Testis (tissue), 3 donors: ENCODE results near the gene LHX3. TPM values are rescaled to one million over a fixed set of nuclear protein-coding genes. Genes with fewer than 3 reads are reported as not detected.
A peak's percentile ranks its signal among the peaks of the same experiment; 100 is the strongest.

Source experiments
- DNase-seq: peaks from one replicate; pipeline ENCODE4 v3.0.0-alpha.2; 2019
- H3K27ac ChIP-seq, 2 donors: fragments of 200-600 bp; sonication (generic); one replicate each; pipeline ENCODE4 v1.5.1; 2019
- H3K27me3 ChIP-seq: fragments of 200-600 bp; sonication (generic); one replicate; pipeline ENCODE4 v1.5.1; 2019
- H3K36me3 ChIP-seq: fragments of 200-600 bp; sonication (generic); one replicate; pipeline ENCODE4 v1.5.1; 2017; ENCODE audit warnings: low read depth; ENCODE audit errors: missing control alignments
- H3K4me1 ChIP-seq: fragments of 200-600 bp; sonication (generic); one replicate; pipeline ENCODE4 v1.5.1; 2019
- H3K4me3 ChIP-seq, 2 donors: fragments of 200-600 bp; sonication (generic); one replicate each; pipeline ENCODE4 v1.5.1; 2017 to 2019
- H3K9me3 ChIP-seq: fragments of 200-600 bp; sonication (generic); one replicate; pipeline ENCODE4 v1.5.1; 2017
- POLR2A ChIP-seq: fragments of 450-650 bp; IDR thresholded peaks from one replicate; pipeline ENCODE4 v1.6.1; 2017; ENCODE audit warnings: antibody characterized with exemption, mild to moderate bottlenecking, moderate library complexity
- WGBS, 2 donors: methylation state at CpG; one replicate each; pipeline ENCODE4 v1.1.5; 2018; 5-methylcytosine and 5-hydroxymethylcytosine counted together
- intact Hi-C: fragments of 100-400 bp; cut with DNase I; formaldehyde crosslinking; loops from one replicate; pipeline ENCODE4 v1.15.1; 2023; ENCODE audit warnings: low total_unique reads
- polyA plus RNA-seq: library from polyadenylated mRNA; stranded (reverse); fragments of 350-450 nt; fragmentation: Illumina TruSeq; extraction: RNeasy Lipid Tissue Mini Kit (QIAGEN cat#74804); gene quantifications from one replicate; pipeline ENCODE4 v1.2.3, GENCODE V29; 2014; ENCODE audit warnings: low read depth, low replicate concordance; ENCODE audit not compliant: insufficient read depth
- total RNA-seq, 2 donors: library from RNA; depleted of rRNA; stranded (reverse); fragments of >200 nt; gene quantifications; one replicate each; pipeline ENCODE4 v1.2.3, GENCODE V29; 2016
- TF ChIP-seq, protein P1 (sequence below), 3 experiments: fragments of 450-650 bp in 2 of 3; fragments of 200-600 bp in 1 of 3; sonication (generic) in 1 of 3; IDR thresholded peaks; one replicate each; pipeline ENCODE4 v1.5.1; 2016 to 2019; ENCODE audit warnings: antibody characterized with exemption in 3 of 3, mild to moderate bottlenecking in 2 of 3, moderate library complexity in 1 of 3

The LHX3 gene
- total and polyA plus RNA-seq, 3 donors from 2014 or later, result 0.55 to 0.62 TPM; not detected in 1

- peaks cover 8% of the 10 kb centered on the region for H3K4me1 ChIP-seq
- no peaks in the 10 kb centered on the region for H3K36me3 ChIP-seq
- H3K4me3 ChIP-seq, result peak overlapping the region in 1 of 2 donors; percentile 31
- TF ChIP-seq, protein P1, sequence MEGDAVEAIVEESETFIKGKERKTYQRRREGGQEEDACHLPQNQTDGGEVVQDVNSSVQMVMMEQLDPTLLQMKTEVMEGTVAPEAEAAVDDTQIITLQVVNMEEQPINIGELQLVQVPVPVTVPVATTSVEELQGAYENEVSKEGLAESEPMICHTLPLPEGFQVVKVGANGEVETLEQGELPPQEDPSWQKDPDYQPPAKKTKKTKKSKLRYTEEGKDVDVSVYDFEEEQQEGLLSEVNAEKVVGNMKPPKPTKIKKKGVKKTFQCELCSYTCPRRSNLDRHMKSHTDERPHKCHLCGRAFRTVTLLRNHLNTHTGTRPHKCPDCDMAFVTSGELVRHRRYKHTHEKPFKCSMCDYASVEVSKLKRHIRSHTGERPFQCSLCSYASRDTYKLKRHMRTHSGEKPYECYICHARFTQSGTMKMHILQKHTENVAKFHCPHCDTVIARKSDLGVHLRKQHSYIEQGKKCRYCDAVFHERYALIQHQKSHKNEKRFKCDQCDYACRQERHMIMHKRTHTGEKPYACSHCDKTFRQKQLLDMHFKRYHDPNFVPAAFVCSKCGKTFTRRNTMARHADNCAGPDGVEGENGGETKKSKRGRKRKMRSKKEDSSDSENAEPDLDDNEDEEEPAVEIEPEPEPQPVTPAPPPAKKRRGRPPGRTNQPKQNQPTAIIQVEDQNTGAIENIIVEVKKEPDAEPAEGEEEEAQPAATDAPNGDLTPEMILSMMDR (IDR thresholded peaks at IDR 0.05), result no peak
- no peak for TF ChIP-seq POLR2A
- no peak overlapping the region for H3K27ac ChIP-seq
- no peaks in the 10 kb centered on the region for H3K9me3 ChIP-seq
- no peaks in the 10 kb centered on the region for H3K27me3 ChIP-seq
- intact Hi-C loops, result no loop called here
- DNase-seq, result no peak
- WGBS, 2 donors, result 0 to 2% methylated on average over 5 to 57 of the region's 62 CpGs
Measured at GRCh38 chr9:136198605-136199083, 6.3 kb downstream of the LHX3 start.

DNA sequence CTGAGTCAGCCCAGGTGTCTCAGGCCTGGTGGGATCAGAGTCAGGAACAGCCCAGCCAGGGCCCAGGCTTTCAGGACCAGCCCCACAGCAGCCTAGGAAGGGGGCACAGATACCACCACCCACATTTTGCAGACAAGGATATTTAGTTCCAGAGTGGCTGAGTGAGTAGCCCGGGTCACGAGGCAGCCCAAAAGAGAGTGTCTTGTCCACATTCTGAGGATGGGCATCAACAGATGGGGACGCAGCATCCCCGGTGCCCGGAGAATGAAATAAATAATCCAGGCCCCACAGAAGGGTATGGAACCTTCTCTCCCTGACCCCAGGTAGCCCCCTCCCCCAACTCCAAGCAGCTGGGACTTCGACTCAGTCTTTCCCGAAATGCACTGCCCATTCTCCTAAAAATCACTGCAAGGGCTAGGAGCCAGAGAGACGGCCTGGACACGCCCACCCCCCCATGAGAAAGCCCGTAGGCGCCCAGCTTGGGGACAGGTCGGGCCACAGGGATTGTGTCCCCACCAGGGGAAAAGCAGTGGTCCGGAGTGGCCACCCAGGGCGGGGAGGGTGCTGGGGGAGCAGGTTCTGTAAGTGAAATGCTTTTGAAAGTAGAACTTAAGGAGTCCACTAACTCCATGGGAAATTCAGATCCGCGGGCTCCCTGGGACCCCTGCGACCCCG, 6.9 kb downstream of the LHX3 start:
- intact Hi-C loops, result no loop called here
- Histone ChIP-seq H3K9me3 (no peaks in the 10 kb centered on the region), H3K36me3 (no peaks in the 10 kb centered on the region), H3K27ac (no peak overlapping the region), H3K4me1 (peaks cover 8% of the 10 kb centered on the region), H3K4me3 (peak overlapping the region in 1 of 2 donors; percentile 31), H3K27me3 (no peaks in the 10 kb centered on the region)
- no peak for DNase-seq
- 9 to 16% methylated on average over 8 to 18 of the region's 18 CpGs for WGBS, 2 donors
- TF ChIP-seq, protein P1 (IDR thresholded peaks at IDR 0.05), result no peak
- TF ChIP-seq POLR2A, result no peak

- Histone ChIP-seq H3K27me3 (no peaks in the 10 kb centered on the region), H3K9me3 (no peaks in the 10 kb centered on the region), H3K27ac (no peak overlapping the region), H3K4me3 (no peak overlapping the region), H3K36me3 (no peaks in the 10 kb centered on the region), H3K4me1 (peaks cover 8% of the 10 kb centered on the region)
- TF ChIP-seq, protein P1 (IDR thresholded peaks at IDR 0.05), result no peak
- TF ChIP-seq POLR2A, result no peak
- intact Hi-C loops, result no loop called here
- 31 to 40% methylated on average over 1 to 35 of the region's 35 CpGs for WGBS, 2 donors
- no peak for DNase-seq
Measured at GRCh38 chr9:136197084-136197875, 7.6 kb downstream of the LHX3 start.

DNA sequence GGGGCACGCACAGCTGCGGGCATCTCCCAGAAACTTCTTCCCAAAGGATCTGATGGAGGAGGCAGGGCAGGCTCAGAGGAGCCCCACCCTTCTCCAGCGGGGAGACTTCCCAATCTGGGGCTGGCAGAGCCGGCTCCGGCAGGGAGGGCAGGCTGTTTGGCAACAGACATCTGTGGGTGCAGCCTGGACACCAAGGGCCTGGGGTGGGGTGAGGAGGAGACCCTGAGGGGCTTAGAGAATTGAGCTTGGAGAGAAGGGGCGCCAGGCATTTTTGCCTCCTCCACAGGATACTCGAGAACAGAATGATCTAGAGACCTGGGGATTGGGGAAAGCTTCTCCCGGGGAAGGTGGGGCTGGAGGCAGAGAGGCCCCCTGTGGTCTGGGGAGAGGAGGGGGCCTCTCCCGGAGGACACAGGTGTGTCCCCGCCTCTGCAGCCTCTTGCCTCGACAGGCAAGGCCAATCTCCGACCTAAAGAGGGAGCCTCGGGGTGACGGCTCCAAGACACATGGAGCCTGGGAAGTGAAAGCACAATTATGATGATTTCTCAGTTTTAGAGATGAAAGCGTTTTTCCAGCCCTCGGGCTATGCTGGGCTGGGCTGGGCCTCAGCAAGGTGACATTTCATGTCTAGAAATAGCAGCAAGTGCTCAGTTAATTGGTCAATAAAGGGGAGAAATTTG, 8.4 kb downstream of the LHX3 start:
- WGBS, 2 donors, result 13 to 31% methylated on average over 11 to 16 of the region's 16 CpGs
- H3K9me3 ChIP-seq, result no peaks in the 10 kb centered on the region
- no peaks in the 10 kb centered on the region for H3K36me3 ChIP-seq
- H3K27ac ChIP-seq, result no peak overlapping the region
- no peaks in the 10 kb centered on the region for H3K27me3 ChIP-seq
- DNase-seq, result no peak
- peaks cover 8% of the 10 kb centered on the region for H3K4me1 ChIP-seq
- intact Hi-C loops, result no loop called here
- no peak for TF ChIP-seq POLR2A
- TF ChIP-seq, protein P1 (IDR thresholded peaks at IDR 0.05), result no peak
- H3K4me3 ChIP-seq, result no peak overlapping the region
